GM21723 (cell line): Measurements from ENCODE around the gene SDC3.
A peak's percentile ranks its signal among the peaks of the same experiment; 100 is the strongest.

Experiments
- ATAC-seq: cut with Tn5 transposase; IDR thresholded peaks from one replicate; pipeline ENCODE4 v1.9.1; 2021; ENCODE audit warnings: mild to moderate bottlenecking, moderate library complexity; ENCODE audit not compliant: unreplicated experiment

The SDC3 gene

GRCh38 chr1:30855686-30856259, 52.8 kb downstream of the SDC3 start:
- ATAC-seq = no peak

GRCh38 chr1:30853350-30853749, 55.2 kb downstream of the SDC3 start:
- no peak for ATAC-seq

GRCh38 chr1:30852026-30852425, 56.5 kb downstream of the SDC3 start:
- ATAC-seq = no peak

- no peak for ATAC-seq
Observed at GRCh38 chr1:30851286-30851685, 57.3 kb downstream of the SDC3 start.

- no peak for ATAC-seq
Observed at GRCh38 chr1:30850607-30851006, 58.0 kb downstream of the SDC3 start.

DNA sequence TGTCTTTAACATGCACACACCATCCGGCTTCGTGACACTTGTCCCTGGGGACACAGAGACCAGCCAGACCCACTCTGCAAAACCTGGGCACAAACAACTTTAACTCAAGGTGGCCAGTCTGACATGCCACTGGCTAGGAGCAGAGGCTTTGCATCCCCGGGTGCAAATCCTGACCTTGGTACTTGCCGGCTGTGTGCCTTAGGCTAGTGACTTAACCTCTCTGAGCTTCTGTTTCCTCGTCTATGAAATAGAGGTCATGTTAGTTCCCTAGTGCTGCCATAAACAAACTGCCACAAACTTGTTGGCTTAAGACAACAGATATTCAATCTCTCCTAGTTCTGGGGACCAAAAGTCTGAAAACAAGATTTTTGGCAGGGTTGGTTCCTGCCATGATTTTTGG, 60.4 kb downstream of the SDC3 start:
- no peak for ATAC-seq

- no peak for ATAC-seq
Observed at GRCh38 chr1:30847358-30847972, 61.1 kb downstream of the SDC3 start.

DNA sequence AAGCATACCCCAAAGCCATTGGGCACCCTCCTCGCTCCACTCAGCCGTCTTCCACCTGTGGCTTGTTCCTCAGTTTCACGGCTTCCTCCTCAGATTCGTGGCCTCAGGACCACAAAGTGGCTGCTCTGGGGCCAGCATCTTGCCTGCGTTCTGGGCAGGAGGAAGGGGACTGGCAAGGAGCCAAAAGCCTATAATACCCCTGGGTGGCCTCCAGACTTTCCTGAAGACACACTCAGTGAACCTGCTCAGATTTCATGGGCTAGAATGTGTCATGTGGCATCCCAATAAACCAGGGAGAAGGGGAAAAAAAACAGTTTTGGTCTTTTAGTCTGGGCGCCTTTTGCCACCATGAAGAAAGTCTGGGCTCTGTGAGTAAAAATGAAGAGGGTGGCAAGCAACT, 62.0 kb downstream of the SDC3 start:
- no peak for ATAC-seq

DNA sequence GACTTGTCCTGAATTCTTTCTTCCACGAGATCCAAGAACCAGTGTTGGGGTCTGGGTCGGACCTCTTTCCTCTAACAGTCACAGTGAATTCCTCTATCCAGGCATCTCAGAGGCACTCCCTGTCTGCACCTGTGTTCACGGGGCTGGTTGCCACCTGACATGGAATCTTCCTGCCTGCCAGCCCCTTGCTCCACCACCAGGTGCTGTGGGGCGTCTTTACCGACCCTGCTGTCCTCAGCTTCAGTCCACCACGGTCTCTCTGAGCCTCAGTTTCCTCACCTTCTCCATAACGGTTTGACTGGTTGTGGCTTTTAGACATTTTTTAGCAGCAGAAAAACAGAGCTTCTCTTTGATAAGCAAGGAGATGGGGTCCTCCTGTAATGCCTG, 62.7 kb downstream of the SDC3 start:
- ATAC-seq = no peak

GRCh38 chr1:30845237-30845903, 63.2 kb downstream of the SDC3 start:
- no peak for ATAC-seq

DNA sequence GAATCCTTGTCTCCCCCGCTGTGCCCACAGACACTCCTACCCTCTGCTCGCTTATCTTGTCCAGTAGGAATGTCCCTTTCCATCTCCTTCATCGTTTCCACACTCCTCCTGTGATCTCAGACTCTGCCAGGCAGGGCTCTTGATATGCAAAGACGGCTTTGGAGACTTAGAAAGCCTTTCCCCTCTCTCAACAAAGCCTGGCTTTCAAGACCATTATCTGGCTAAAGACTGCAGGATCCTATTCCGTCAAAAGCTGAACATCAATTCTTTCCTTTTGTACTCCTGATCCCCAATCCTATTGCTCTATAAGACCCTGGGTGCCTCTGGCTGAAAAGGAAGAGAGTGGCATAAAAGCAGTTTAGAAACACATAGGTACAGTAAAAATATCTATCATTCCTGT, 63.9 kb downstream of the SDC3 start:
- no peak for ATAC-seq

GRCh38 chr1:30842697-30843354, 65.7 kb downstream of the SDC3 start:
- ATAC-seq = no peak

DNA sequence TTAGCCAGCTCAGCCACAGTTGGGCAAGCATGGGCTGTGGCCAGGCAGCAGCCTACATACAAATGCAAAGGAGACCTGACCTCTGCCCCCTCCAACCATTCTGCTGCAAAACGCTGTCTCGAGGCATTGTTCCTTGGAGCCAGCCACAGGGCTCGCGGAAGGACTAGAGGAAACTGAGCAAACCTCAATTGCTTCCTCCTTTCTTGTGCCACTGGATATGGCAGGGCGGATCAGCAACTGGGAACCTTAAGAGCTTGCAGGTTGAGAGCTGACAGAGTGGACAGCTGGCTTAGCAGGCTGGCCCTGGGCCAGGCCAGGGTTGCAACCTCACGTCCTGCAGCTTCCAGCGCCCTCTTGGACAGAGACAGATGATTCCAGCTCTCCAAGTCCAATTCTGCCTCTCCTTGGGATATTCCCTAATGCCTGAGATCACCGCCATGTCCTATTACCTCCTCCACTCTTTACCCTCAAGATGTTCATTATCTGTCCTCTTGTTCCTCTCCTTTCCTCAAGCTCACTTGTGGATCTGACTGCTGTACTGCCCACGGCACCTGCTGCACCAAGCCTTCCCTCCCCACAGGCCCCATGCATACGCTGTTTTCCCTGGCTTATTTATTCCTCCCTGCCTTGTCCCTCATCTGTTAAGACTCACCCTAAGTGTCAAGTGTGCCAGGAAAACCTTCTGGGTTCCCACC, 67.5 kb downstream of the SDC3 start:
- no peak for ATAC-seq

DNA sequence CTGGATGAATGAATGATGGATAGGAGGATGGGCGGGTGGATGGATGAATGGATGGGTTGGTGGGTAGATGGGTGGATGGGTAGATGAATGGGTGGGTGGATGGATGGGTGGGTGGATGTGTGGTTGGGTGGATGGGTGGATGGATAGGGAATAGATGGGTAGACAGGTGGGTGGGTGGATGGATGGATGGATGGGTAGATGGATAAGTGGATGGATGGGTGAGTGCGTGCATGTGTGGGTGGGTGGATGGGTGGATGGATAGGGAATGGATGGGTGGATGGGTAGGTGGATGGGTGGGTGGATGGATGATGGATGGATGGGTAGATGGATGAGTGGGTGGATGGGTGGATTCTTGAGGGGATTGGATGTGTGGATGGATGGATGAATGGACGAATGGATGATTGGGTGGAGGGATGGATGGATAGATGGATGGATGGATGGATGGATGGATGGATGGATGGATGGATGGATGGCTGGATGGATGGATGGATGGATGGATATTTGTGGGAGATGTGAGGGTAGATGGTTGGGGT, 68.7 kb downstream of the SDC3 start:
- ATAC-seq = no peak

DNA sequence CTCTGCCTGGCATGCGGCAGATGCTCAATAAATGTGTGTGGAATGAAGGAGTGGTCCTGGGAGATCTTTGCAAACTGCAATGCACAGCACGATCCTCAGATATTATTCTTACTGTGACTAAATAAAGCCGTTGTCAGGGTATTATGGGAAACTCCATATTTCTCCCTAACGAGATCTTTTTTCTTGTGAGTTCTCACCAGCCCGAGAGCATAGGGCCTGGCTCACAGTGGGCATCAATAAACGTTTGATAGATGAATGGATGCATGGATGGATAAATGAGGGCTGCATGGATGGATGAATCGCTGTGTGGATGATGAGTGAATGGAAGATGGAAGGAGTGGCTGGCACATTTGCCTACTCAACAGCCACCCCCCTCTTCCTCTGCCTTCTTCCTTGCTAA, 69.6 kb downstream of the SDC3 start:
- ATAC-seq = no peak

DNA sequence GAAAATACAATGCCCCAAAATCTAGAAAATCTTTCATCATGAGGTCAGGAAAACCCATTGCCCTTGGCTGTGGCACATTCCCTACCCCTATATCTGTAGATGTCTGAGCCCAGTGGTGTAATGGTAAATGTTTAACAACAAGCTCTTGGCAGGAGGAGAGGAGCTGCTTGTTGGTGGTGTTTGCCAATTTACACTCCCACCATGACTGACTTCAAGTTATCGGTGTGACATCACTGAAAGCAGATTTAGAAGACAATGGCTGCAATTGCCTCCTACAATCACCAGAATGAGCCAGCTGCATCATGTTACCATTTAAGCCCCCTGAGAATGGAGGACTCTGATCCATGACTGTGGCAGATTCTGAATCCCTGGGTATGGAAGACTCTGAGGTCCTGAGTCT, 70.9 kb downstream of the SDC3 start:
- ATAC-seq = no peak

DNA sequence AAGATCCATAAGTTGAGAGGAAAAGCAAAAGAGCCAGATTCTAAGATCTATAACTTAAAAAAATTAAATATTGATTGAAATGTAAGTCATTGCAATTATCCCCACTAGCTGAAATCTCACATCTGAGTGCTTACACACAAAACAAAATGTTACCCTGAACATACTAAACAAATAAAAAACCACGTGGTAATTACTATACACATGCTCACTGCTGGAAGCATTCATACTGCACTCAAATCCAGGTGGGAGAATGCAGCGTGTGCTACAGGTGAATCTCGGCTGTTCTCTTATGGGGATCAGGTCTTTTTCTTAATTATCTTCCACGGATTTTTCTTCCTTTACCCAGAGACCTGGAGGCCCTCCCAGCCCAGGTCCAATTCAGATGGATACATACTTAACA, 74.3 kb downstream of the SDC3 start:
- ATAC-seq = no peak

DNA sequence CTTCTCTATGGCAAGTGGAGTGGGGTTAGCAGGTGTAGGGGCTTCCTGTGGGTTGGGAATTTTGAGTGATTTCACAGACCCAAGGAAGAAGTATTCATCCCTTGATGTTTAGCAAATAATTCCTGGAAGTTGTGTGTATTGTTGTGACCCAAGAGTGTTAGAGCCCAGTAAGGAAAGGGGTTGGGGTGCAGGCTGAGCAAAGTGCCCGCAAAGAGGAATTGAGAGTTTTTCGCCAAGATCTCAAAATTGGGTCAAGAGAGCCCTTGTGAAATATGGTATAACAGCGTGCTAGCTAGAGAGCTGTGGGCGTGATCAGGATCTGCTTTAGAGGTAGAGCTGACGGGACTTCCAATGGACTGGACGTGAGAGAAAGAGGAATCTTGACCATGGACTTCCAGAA, 78.0 kb downstream of the SDC3 start:
- ATAC-seq = no peak

GRCh38 chr1:30829889-30830288, 78.7 kb downstream of the SDC3 start:
- no peak for ATAC-seq

GRCh38 chr1:30824736-30825429, 83.7 kb downstream of the SDC3 start:
- peak; percentile 6 for ATAC-seq
